HG03097 (cell line): Measurements from ENCODE around the gene KBTBD13.
"Not testable (repeated sequence)": the region's sequence is repeated elsewhere in the genome, so short reads cannot be mapped to it uniquely, and the experiment has no call there.

Source experiments
- ATAC-seq: cut with Tn5 transposase; IDR thresholded peaks from one replicate; pipeline ENCODE4 v1.9.1; 2021; ENCODE audit not compliant: unreplicated experiment, low FRiP score

KBTBD13 gene

DNA sequence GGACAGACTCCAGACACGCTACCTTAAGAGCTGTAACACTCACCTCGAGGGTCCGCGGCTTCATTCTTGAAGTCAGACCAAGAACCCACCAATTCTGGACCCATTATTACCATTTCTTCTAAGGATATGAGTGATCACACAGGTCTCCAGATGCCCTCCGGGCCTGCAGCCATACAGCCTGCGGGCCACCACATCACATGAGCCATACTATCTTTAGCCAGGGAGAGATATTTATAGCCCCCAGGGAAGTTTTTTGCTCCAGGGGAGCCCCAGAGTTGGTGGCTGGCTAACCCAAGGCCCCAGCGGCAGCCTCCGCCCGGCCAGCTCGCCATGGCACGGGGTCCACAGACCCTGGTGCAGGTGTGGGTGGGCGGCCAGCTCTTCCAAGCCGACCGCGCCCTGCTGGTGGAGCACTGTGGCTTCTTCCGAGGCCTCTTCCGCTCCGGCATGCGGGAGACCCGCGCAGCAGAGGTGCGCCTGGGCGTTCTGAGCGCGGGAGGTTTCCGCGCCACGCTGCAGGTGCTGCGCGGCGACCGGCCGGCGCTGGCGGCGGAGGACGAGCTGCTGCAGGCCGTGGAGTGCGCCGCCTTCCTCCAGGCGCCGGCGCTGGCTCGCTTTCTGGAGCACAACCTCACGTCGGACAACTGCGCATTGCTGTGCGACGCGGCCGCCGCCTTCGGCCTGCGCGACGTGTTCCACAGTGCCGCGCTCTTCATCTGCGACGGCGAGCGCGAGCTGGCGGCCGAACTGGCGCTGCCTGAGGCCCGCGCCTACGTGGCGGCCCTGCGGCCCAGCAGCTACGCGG lies at the start of gene KBTBD13:
Gene KBTBD13 (plus strand): TSS at position 261 of the 805 bp plus-strand sequence. CDS start 70 bp downstream, at position 331.
- ATAC-seq = no peak

DNA sequence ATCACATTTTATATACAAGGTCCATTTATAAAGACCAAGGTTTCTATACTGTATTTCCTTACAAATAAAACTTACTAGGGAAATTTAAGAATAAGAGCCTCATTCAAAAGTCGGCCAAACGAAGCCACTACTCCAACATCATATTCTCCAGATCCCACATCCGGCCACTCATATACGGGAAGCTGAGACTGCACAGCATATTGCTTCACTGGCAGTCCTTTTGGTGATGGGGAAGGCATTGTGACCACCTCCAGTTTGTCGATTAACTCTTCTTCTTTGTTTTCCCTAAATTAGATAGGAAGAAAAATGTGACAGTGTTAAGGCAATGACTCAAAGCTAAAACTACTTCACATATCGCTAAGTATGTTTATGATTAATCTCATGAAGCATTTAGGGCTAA lies 49.8 kb upstream of the KBTBD13 start:
- ATAC-seq = no peak

DNA sequence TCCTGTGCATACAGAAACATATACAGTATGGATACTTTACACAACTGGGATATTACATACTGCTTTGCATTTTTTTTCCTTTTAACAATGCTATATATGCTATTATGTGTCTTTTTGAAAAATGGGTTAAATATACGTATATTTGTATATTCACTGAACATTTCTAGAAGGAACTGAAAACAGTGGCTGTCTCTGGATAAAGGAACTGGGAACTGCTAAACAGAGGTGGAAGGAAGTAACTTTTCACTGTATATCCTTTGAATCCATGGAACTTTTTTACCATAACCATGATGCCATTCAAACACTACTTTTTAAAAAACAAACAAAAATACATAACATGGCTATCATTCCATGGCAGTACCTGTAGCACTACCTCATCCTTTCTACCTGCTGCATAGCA lies 49.0 kb upstream of the KBTBD13 start:
- no peak for ATAC-seq

DNA sequence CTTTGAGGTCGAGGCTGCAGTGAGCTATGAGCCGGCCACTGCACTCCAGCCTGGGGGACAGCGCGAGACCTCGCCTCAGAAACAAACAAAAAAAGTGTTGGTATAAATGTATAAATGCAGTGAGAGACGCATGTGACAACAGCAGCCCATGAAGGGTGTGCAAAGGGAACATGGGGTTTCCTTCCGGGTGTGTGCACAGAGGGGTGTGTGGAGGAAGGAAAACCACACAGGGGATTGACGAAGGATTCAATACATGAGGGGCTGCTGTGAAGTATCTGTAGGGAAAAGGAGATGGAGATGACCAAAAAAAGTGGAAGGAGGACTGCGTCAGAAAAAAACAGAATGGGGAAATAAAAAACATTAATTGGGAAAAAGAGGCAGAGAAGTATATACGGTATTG lies 48.2 kb upstream of the KBTBD13 start:
- no peak for ATAC-seq

- no peak for ATAC-seq
These were observed 47.4 kb upstream of the KBTBD13 start, which contains the start of gene MTFMT for GRCh38 chr15:65028921-65029735. Gene MTFMT, minus strand, starts transcription at chr15:65029639. Its CDS starts 26 bp downstream, at chr15:65029613.

DNA sequence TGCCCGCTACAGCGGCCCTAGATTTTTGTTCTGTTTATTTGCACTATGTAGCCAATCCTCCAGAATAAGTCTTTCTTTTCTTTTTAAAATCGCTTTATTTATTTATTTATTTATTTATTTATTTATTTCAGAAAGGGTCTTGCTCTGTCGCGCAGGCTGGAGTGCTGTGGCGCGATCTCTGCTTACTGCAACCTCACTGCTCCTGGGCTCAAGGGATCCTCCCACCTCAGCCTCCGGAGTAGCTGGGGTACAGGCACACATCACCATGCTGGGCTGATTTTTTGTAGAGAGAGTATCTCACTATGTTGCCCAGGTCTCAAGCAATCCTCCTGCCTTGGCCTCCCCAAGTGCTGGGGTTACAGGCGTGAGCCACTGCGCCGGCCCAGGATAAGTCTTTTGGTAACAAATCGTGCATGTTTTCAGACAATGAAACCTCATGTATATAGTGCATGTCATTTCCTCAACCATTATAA lies 46.8 kb upstream of the KBTBD13 start:
- no peak for ATAC-seq

DNA sequence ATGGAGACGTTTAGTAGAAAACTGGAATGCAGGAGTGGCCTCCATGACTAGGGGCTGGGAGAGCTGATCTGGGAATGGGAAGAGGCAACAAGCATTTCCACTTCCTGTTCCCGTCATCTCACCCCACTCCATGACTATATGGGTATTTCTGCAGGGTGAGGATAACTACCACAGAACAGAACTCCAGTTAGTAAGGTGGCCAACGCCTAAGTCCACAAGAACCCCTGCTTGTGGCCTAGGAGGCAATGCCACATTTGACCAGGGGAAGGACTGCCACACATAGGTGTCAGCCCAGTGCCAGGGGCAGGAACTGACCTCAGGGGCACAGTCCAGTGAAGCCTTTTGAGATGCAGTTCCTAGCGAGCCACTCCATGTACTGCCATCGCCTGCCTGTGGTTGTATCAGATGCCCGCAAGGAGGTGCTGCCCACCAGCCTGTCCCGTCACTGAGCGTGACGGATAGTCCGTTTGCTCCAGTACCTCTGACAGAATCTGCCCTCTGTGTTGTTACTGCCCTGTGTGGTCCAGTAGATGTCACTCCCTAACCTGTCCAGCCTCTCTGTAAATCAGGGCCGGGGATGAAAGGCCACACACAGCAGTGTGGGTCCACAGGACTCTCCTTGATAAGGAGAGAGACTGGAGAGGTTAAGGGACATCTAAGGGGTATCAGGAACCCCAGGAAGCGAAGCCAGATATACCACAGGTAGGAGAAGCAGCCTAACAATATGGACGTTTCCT lies 43.6 kb upstream of the KBTBD13 start:
- no peak for ATAC-seq

GRCh38 chr15:65033659-65034269 lies 42.8 kb upstream of the KBTBD13 start:
- no peak for ATAC-seq

DNA sequence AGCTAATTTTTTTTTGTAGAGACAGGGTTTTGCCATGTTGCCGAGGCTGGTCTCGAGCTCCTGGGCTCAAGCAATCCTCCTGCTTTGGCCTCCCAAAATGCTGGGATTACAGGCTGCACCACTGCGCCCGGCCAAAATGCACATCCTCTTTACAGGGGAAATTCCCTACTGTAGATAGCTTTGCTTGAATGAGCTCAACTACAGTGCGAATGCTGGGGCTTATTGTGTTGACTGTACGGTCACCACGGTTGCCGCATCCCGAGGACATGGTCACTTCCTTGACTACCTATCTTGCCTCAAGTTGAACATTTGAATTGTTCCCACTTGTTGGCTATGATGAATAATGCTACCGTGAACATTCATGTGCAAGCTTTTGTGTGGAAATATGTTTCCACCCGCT lies 41.8 kb upstream of the KBTBD13 start:
- no peak for ATAC-seq

- ATAC-seq = no peak
These were observed 39.2 kb upstream of the KBTBD13 start for GRCh38 chr15:65037309-65037708.

DNA sequence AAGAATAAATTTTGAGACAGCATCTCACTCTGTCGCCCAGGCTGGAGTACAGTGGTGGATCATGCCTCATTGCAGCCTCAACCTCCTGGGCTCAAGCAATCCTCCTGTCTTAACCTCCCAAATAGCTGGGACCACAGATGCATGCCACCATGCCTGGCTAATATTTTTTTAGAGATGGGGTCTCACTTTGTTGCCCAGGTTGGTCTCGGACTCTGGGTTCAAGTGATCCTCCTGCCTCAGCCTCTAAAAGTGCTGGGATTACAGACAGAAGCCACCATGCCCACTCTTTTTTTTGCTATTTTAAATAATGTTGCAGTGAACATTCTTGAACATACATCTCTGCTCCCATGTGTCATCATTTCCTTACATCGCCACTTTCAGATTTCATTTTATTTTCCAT lies 38.1 kb upstream of the KBTBD13 start:
- no peak for ATAC-seq

- ATAC-seq = no peak
These were observed 37.7 kb upstream of the KBTBD13 start for GRCh38 chr15:65038836-65039235.

GRCh38 chr15:65040461-65040860 lies 36.1 kb upstream of the KBTBD13 start:
- no peak for ATAC-seq

GRCh38 chr15:65041787-65042186 lies 34.8 kb upstream of the KBTBD13 start:
- no peak for ATAC-seq

GRCh38 chr15:65042776-65043327 lies 33.7 kb upstream of the KBTBD13 start:
- no peak for ATAC-seq

GRCh38 chr15:65044218-65044617 lies 32.3 kb upstream of the KBTBD13 start:
- ATAC-seq = not testable (repeated sequence)

GRCh38 chr15:65044724-65045481 lies 31.6 kb upstream of the KBTBD13 start, which contains the start of gene SLC51B:
Gene SLC51B, plus strand, starts transcription at chr15:65045387. Its CDS starts 4,618 bp downstream, at chr15:65050005.
- no peak for ATAC-seq

DNA sequence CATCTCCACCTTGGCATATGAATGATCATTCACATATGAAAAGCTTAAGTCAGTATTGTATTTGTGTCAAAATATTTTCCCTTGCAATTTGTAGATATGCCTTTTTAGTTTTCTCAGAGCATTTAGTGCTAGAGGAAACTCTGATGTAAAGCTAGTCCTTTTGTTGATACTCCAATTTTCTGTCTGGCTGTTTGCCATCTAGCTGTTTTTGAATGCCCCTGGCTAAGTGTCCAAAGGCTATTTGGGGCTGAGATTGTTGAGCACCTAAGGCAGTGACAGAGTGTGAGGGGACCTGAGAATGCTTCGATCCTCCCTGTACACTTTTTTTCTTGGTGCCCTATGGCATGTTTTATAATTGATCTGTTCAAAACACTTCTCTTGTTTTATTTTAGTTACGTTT lies 28.3 kb upstream of the KBTBD13 start:
- no peak for ATAC-seq

- peak; percentile 75 for ATAC-seq
These were observed 27.1 kb upstream of the KBTBD13 start for GRCh38 chr15:65049418-65049840.
